ENCODE measurements around the gene RAB27A. TPM values are rescaled to one million over a fixed set of nuclear protein-coding genes. Genes with fewer than 3 reads are reported as not detected.

Gene RAB27A
- total and polyA plus RNA-seq, 10 of the 15 experiments (the other 5 are each of a cell fraction or from before 2014, with no cell fraction given), result 13.3 to 139 (median 35.2) TPM

DNA sequence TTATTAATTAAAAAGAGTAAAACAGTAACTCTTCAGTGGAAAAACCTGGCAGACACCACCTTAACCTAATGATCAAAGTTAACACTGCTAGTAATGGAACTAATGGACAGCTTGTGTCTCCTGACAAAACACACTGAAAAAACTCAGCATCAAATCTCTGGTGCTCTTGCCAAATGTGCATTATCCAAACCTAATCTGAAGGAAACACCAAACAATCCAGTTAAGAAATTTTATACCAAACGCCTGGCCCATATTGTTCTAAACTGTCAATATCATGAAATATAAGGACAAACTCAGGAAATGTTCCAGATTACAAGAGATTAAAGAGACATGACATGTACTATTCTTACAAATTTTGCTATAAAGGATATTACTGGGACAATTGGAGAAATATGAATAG lies 103.3 kb downstream of the RAB27A start (continued):
- TF ChIP-seq ZBTB4 (CRISPR knock-in tag; IDR thresholded peaks at IDR 0.05), result no peak

DNA sequence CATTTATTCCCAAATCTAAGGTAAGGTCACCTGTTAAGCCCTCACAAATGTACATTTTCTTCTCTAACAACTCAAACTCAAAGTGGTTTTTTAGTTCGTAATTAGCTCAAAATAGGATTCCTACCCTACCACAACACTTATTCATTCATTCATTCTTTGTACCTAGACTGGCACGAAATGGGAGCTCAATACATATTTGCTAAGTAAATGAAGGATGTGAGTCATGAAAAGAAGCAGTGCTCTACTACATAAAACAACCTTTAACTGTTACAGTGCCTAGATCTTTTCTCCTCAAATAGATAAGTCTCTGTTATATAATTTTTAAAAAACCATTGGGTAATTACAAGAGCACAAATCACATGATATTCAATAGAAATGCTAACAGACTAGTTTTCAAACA lies 105.9 kb downstream of the RAB27A start:
- intact Hi-C loops (cut with micrococcal nuclease; ENCODE audit: unreplicated experiment), result no loop called here
- ATAC-seq (no peak), FAIRE-seq (no peak), DNase-seq (ENCODE audit: low read depth, low spot score) (no peak)
- Histone ChIP-seq H3K79me2 (ENCODE audit: control insufficient read depth, insufficient read depth, low read length) (peaks cover 21% of the 10 kb centered on the region), H3K36me3 (ENCODE audit: control insufficient read depth in 2 of 2, insufficient read depth in 2 of 2, low read length in 1 of 2) (peaks cover 0 to 11% of the 10 kb centered on the region in 2 experiments; a peak in 1 of 4 replicates), H3K9ac (ENCODE audit: control insufficient read depth, insufficient read depth, low read length) (no peak overlapping the region), H4K20me1 (ENCODE audit: control insufficient read depth, insufficient read depth) (no peaks in the 10 kb centered on the region), H3K27me3 (replicated peaks in 1 of 2; ENCODE audit: control insufficient read depth in 2 of 2, insufficient read depth in 2 of 2, low read length in 1 of 2) (no peaks in the 10 kb centered on the region), H3K27ac (ENCODE audit: control insufficient read depth, insufficient read depth) (no peak overlapping the region), H3K4me2 (ENCODE audit: control insufficient read depth, insufficient read depth) (no peak overlapping the region), H3K9me3 (replicated peaks; ENCODE audit: control insufficient read depth, insufficient read depth, low read length) (no peaks in the 10 kb centered on the region), H3K4me1 (ENCODE audit: control insufficient read depth, insufficient read depth, low read length) (no peaks in the 10 kb centered on the region), H3K4me3 (no peak overlapping the region), H2AFZ (ENCODE audit: control insufficient read depth, low read depth, low read length) (no peak overlapping the region)
- no TSS peak for BruUV-seq (replicated peaks)
- whole genome bisulfite sequencing (ENCODE audit: insufficient coverage, insufficient replicate concordance, low lambda C conversion rate, missing lambda C conversion rate), result 73% methylated on average over 2 of the region's 2 CpGs
- ChIA-PET POLR2A (no interaction called here), RAD21 (ENCODE audit: unreplicated experiment) (interaction anchor here (1.0 to 1.4 kb wide), 2 partner anchors 11 to 13 kb away, joined by 4 read pairs; no protein-coding TSS in a partner anchor), SMC1A (ENCODE audit: uncharacterized antibody, unreplicated experiment) (interaction anchor here (0.6 to 1.6 kb wide), 6 partner anchors 8 to 256 kb away, joined by 3 to 4 read pairs (median 3); partner anchors contain the start of gene RSL24D1), CTCF (interaction anchor here (0.8 to 1.3 kb wide), 5 partner anchors 11 to 256 kb away, joined by 3 to 5 read pairs (median 4); no protein-coding TSS in a partner anchor)
- no peak for TF ChIP-seq IRF3 (IDR thresholded peaks at IDR 0.05)
- TF ChIP-seq STAT1 (conservative IDR thresholded peaks at IDR 0.05), result no peak
- no peak for TF ChIP-seq E4F1 (IDR thresholded peaks at IDR 0.05; ENCODE audit: borderline replicate concordance, partially characterized antibody)
- TF ChIP-seq SMARCA5 (IDR thresholded peaks at IDR 0.05), result no peak
- no peak for TF ChIP-seq TCF12 (IDR thresholded peaks at IDR 0.05; ENCODE audit: low read depth, low read length)
- no peak for TF ChIP-seq SREBF2 (IDR thresholded peaks at IDR 0.05; ENCODE audit: low read length)
- no peak for TF ChIP-seq ZSCAN29 (IDR thresholded peaks at IDR 0.05)
- TF ChIP-seq STAT3 (IDR thresholded peaks at IDR 0.05; ENCODE audit: low read depth, low read length), result no peak
- TF ChIP-seq, protein P1, sequence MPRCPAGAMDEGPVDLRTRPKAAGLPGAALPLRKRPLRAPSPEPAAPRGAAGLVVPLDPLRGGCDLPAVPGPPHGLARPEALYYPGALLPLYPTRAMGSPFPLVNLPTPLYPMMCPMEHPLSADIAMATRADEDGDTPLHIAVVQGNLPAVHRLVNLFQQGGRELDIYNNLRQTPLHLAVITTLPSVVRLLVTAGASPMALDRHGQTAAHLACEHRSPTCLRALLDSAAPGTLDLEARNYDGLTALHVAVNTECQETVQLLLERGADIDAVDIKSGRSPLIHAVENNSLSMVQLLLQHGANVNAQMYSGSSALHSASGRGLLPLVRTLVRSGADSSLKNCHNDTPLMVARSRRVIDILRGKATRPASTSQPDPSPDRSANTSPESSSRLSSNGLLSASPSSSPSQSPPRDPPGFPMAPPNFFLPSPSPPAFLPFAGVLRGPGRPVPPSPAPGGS (IDR thresholded peaks at IDR 0.05; ENCODE audit: borderline replicate concordance, insufficient read depth, low read depth, low read length, poor library complexity, severe bottlenecking), result no peak
- no peak for TF ChIP-seq POLR2A (IDR thresholded peaks at IDR 0.05; ENCODE audit: low read depth, low read length)
- no peak for TF ChIP-seq IKZF2 (IDR thresholded peaks at IDR 0.05)
- TF ChIP-seq TBL1XR1 (IDR thresholded peaks at IDR 0.05; ENCODE audit: low read depth, low read length), result no peak
- in situ Hi-C loops (cut with MboI), result no loop called here
